SU-DHL-6 (cell line): ENCODE results near the gene PKD2.

ENCODE experiments used
- EZH2phosphoT487 ChIP-seq: fragments of 200-600 bp; sonication (generic), shearing (Covaris generic); conservative IDR thresholded peaks from 2 replicates; pipeline ENCODE4 v1.6.1; 2018; ENCODE audit warnings: mild to moderate bottlenecking, antibody characterized with exemption, low read length, moderate library complexity, mixed read lengths
- TF ChIP-seq, protein P1 (sequence below): fragments of 200-600 bp; sonication (generic); IDR thresholded peaks from one replicate; pipeline ENCODE4 v1.5.1; 2017; ENCODE audit warnings: antibody characterized with exemption, mild to moderate bottlenecking, low read length, moderate library complexity; ENCODE audit not compliant: insufficient read depth, poor library complexity, severe bottlenecking

GRCh38 chr4:88119943-88120342 lies 112.5 kb downstream of the PKD2 start:
- no peak for TF ChIP-seq EZH2phosphoT487
- TF ChIP-seq, protein P1, sequence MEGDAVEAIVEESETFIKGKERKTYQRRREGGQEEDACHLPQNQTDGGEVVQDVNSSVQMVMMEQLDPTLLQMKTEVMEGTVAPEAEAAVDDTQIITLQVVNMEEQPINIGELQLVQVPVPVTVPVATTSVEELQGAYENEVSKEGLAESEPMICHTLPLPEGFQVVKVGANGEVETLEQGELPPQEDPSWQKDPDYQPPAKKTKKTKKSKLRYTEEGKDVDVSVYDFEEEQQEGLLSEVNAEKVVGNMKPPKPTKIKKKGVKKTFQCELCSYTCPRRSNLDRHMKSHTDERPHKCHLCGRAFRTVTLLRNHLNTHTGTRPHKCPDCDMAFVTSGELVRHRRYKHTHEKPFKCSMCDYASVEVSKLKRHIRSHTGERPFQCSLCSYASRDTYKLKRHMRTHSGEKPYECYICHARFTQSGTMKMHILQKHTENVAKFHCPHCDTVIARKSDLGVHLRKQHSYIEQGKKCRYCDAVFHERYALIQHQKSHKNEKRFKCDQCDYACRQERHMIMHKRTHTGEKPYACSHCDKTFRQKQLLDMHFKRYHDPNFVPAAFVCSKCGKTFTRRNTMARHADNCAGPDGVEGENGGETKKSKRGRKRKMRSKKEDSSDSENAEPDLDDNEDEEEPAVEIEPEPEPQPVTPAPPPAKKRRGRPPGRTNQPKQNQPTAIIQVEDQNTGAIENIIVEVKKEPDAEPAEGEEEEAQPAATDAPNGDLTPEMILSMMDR, result no peak
